HG03025 (cell line): ENCODE results near the gene SRP9.
"Not testable (repeated sequence)": the region's sequence is repeated elsewhere in the genome, so short reads cannot be mapped to it uniquely, and the experiment has no call there.

Experiments
- ATAC-seq: cut with Tn5 transposase; IDR thresholded peaks from one replicate; pipeline ENCODE4 v1.9.1; 2021; ENCODE audit warnings: mild to moderate bottlenecking, moderate library complexity; ENCODE audit not compliant: unreplicated experiment, low FRiP score

SRP9 gene

GRCh38 chr1:225772848-225773247 is 4.8 kb upstream of the SRP9 start:
- ATAC-seq, result no peak

GRCh38 chr1:225774281-225775147 is 3.1 kb upstream of the SRP9 start:
- no peak for ATAC-seq

GRCh38 chr1:225776294-225776693 is 1.3 kb upstream of the SRP9 start:
- ATAC-seq, result no peak

- ATAC-seq, result no peak
These were observed 506 bp upstream of the SRP9 start for GRCh38 chr1:225777058-225777582.

GRCh38 chr1:225778337-225778669 is 677 bp downstream of the SRP9 start:
- no peak for ATAC-seq

GRCh38 chr1:225779165-225779564 is 1.5 kb downstream of the SRP9 start:
- not testable (repeated sequence) for ATAC-seq

GRCh38 chr1:225780134-225780533 is 2.5 kb downstream of the SRP9 start:
- ATAC-seq, result no peak

GRCh38 chr1:225780630-225781029 is 3.0 kb downstream of the SRP9 start:
- no peak for ATAC-seq

- not testable (repeated sequence) for ATAC-seq
These were observed 11.5 kb downstream of the SRP9 start for GRCh38 chr1:225789142-225789541.

- no peak for ATAC-seq
These were observed 17.3 kb downstream of the SRP9 start for GRCh38 chr1:225794954-225795353.

- ATAC-seq, result not testable (repeated sequence)
These were observed 18.5 kb downstream of the SRP9 start for GRCh38 chr1:225796097-225796496.

GRCh38 chr1:225801146-225801545 is 23.5 kb downstream of the SRP9 start:
- ATAC-seq, result not testable (repeated sequence)

GRCh38 chr1:225806249-225806648 is 28.6 kb downstream of the SRP9 start:
- ATAC-seq, result no peak

- not testable (repeated sequence) for ATAC-seq
These were observed 29.1 kb downstream of the SRP9 start for GRCh38 chr1:225806736-225807135.

- ATAC-seq, result no peak
These were observed 30.5 kb downstream of the SRP9 start for GRCh38 chr1:225808136-225808535.

- ATAC-seq, result peak; percentile 98
These were observed 32.4 kb downstream of the SRP9 start, which contains the start of gene EPHX1 for GRCh38 chr1:225809842-225810578. TSS of gene EPHX1 (plus strand) at chr1:225810124. CDS start at chr1:225828730, 18,606 bp downstream.

GRCh38 chr1:225810579-225811538 is 33.2 kb downstream of the SRP9 start:
- ATAC-seq, result not testable (repeated sequence)

GRCh38 chr1:225811622-225812487 is 34.2 kb downstream of the SRP9 start:
- no peak for ATAC-seq

GRCh38 chr1:225812488-225813213 is 35.0 kb downstream of the SRP9 start:
- no peak for ATAC-seq
